ENCODE data around the gene C8B.

DNA sequence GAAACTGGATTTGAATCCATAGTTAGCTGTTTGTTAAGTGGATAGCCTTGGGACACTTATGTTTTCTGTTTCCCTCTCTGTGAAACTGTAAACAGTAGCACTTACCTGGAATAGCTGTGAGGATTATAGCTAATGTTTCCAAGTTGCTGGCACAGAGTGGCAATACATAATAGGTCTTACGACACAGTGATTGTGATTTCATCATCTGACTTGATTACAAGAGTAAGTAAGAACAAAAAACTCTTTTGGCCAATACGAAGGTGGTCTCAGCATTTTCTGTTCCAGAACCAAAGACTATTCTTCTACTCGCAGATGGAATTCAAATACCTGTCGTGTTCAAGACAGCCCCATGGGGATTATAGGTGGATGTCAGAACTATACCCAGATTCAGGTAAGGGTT lies 2.1 kb downstream of the C8B start:
- TF ChIP-seq, protein P1, sequence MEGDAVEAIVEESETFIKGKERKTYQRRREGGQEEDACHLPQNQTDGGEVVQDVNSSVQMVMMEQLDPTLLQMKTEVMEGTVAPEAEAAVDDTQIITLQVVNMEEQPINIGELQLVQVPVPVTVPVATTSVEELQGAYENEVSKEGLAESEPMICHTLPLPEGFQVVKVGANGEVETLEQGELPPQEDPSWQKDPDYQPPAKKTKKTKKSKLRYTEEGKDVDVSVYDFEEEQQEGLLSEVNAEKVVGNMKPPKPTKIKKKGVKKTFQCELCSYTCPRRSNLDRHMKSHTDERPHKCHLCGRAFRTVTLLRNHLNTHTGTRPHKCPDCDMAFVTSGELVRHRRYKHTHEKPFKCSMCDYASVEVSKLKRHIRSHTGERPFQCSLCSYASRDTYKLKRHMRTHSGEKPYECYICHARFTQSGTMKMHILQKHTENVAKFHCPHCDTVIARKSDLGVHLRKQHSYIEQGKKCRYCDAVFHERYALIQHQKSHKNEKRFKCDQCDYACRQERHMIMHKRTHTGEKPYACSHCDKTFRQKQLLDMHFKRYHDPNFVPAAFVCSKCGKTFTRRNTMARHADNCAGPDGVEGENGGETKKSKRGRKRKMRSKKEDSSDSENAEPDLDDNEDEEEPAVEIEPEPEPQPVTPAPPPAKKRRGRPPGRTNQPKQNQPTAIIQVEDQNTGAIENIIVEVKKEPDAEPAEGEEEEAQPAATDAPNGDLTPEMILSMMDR (IDR thresholded peaks at IDR 0.05; ENCODE audit: low read depth, low read length, poor library complexity, severe bottlenecking) = no peak
- TF ChIP-seq EZH2phosphoT487 (IDR thresholded peaks at IDR 0.05; ENCODE audit: borderline replicate concordance, low read length) = no peak

Data from DOHH2 (cell line).